Neural progenitor cell (in vitro differentiated cells): ENCODE data around the gene VAV2.
A peak's percentile ranks its signal among the peaks of the same experiment; 100 is the strongest.

Experiments used
- CTCF ChIP-seq: fragments of 200-600 bp; sonication (generic); IDR thresholded peaks from 2 replicates; pipeline ENCODE4 v1.5.1; 2017; ENCODE audit warnings: antibody characterized with exemption, mild to moderate bottlenecking
- EZH2 ChIP-seq: fragments of 200-600 bp; sonication (generic); IDR thresholded peaks from 2 replicates; pipeline ENCODE4 v1.6.1; 2017; ENCODE audit warnings: antibody characterized with exemption, mild to moderate bottlenecking, moderate library complexity
- EZH2phosphoT487 ChIP-seq: fragments of 200-600 bp; sonication (generic); IDR thresholded peaks from 2 replicates; pipeline ENCODE4 v1.6.1; 2017; ENCODE audit warnings: antibody characterized with exemption

DNA sequence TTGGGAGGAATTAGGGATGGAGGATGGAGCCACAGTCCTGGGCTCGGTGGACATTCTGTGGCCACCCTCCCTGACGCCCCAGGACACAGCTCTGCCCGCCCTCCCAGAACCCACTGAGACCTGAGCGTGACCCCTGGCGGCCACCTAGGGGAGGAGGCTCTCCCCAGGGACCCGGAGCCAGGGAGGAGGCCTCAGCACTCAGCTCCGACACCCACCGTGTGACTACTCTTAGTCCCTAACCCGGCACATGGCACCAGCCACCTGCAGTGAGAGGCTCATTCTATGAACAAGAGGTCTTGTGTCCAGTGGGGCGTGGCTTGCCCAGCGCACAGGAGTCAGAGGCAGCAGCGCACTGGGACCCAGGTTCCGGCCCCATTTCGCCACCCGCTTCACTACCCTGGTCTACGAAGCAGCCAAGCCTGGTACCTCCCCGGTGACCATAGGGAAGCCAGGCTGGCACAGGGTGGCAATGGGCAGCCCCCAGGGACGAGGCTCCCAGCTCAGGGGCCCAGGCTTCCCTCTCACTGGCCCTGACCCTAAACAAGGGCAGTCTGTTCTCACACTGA is 264.2 kb downstream of the VAV2 start:
- peak; percentile 3 for TF ChIP-seq CTCF
- no peak for TF ChIP-seq EZH2phosphoT487
- TF ChIP-seq EZH2 = no peak
